GM21447 (cell line): Measurements from ENCODE around the gene TTYH2.

Source experiments
- ATAC-seq: cut with Tn5 transposase; IDR thresholded peaks from one replicate; pipeline ENCODE4 v1.9.1; 2021; ENCODE audit not compliant: unreplicated experiment

Gene TTYH2

GRCh38 chr17:74282587-74283370 is 69.4 kb downstream of the TTYH2 start:
- ATAC-seq, result no peak

- ATAC-seq, result no peak
These were observed 70.0 kb downstream of the TTYH2 start for GRCh38 chr17:74283371-74283673.

- no peak for ATAC-seq
These were observed 73.7 kb downstream of the TTYH2 start for GRCh38 chr17:74287031-74287602.

- ATAC-seq, result no peak
These were observed 75.4 kb downstream of the TTYH2 start for GRCh38 chr17:74288785-74289184.

- no peak for ATAC-seq
These were observed 76.3 kb downstream of the TTYH2 start for GRCh38 chr17:74289688-74290087.

- no peak for ATAC-seq
These were observed 77.0 kb downstream of the TTYH2 start for GRCh38 chr17:74290340-74290739.

GRCh38 chr17:74292495-74292894 is 79.1 kb downstream of the TTYH2 start:
- ATAC-seq, result no peak

GRCh38 chr17:74295625-74296547 is 82.5 kb downstream of the TTYH2 start:
- no peak for ATAC-seq

GRCh38 chr17:74296548-74296936 is 83.2 kb downstream of the TTYH2 start:
- ATAC-seq, result no peak

GRCh38 chr17:74297941-74298340 is 84.6 kb downstream of the TTYH2 start:
- no peak for ATAC-seq

GRCh38 chr17:74298778-74299177 is 85.4 kb downstream of the TTYH2 start:
- no peak for ATAC-seq

GRCh38 chr17:74299226-74300009 is 86.0 kb downstream of the TTYH2 start:
- ATAC-seq, result no peak

- no peak for ATAC-seq
These were observed 89.9 kb downstream of the TTYH2 start for GRCh38 chr17:74303305-74303704.

- no peak for ATAC-seq
These were observed 90.8 kb downstream of the TTYH2 start for GRCh38 chr17:74304184-74304583.

GRCh38 chr17:74305865-74306654 is 92.7 kb downstream of the TTYH2 start:
- ATAC-seq, result no peak

- ATAC-seq, result no peak
These were observed 94.8 kb downstream of the TTYH2 start for GRCh38 chr17:74307984-74308773.

GRCh38 chr17:74309902-74310301 is 96.5 kb downstream of the TTYH2 start:
- ATAC-seq, result no peak
